Activated T-cell treated with anti-CD3 and anti-CD28 coated beads, Interleukin-2, amount 50 U/mL, for 48 hours (primary cell): ENCODE data around the gene PSME3IP1.

ENCODE experiments used
- DNase-seq, 2 experiments: peaks; one replicate each; pipeline ENCODE4 v3.0.0-alpha.2; 2020

The PSME3IP1 gene

GRCh38 chr16:57166451-57166850 lies 19.4 kb downstream of the PSME3IP1 start:
- DNase-seq, result no peak

DNA sequence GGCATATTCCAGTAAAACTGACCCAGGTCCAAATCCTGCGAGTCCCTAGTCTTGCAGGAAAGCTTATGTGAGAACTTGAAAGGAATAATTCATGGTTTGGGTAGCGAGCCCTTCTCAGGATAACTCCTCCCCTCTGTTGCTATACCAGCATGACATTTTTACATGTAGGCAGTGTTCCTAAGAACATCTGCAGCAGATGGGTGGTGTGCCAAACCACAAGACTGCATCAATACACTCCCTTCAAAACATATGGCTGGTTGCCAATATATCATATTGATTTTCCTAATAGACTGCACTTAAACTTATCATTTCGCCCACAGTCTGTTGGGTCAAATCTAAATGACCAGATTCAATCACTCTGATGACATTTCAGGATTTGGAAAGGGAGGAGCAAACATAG lies 19.9 kb downstream of the PSME3IP1 start:
- DNase-seq, result no peak

DNA sequence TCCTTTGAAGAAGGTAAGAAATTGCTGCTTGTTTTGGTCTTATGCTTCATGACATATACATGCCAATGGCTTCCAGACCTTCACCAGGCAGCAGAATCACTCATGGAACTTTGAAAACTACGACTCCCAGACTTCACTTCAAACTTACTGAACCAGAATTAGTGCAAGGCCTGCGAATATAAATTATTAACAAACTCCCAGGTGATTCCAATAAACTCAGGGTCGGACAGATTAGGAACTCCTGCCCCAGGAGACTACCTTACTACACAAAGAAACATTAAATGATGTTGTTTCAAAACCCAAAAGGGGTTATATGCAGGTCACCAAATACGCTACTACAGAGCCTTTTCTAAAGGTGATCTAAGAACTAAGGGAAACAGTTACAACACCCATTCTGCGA lies 20.4 kb downstream of the PSME3IP1 start:
- no peak for DNase-seq

DNA sequence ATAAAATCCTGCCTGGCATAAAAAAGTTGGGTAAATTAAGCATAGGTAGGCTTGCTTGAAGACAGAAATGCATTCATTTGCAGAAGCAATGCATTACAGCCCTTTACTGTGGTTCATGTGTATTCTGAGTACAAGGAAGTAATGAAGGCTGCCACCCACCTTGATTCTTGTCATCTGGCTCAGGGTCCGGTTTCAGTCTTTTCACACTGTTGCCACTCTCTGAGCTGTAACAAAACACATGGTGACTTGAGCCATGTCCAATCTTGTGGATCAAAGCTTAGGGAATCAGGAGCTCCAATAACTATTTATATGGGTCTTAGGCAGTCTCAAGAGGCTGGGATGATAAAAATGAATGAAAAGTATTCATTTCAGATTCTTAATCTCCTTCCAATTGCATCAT lies 22.0 kb downstream of the PSME3IP1 start:
- DNase-seq, result no peak

GRCh38 chr16:57159447-57159846 lies 26.4 kb downstream of the PSME3IP1 start:
- DNase-seq, result no peak

GRCh38 chr16:57157533-57157932 lies 28.3 kb downstream of the PSME3IP1 start:
- DNase-seq, result no peak

DNA sequence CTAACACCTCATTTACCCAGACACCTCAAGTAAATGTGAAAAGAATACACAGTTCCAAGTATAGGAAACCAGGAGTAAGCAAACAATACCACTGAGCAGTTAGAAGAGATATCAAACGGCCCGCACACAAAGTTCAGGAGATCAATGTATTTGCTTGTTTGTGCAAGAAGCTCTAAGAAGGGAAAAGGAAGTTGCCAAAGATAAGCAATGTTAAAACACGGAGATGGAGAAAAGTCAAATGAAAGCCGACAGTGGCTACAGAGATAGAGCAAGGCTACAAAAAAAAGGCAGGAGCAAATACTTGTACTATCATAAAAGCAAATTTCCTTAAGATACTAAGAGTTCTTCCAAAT lies 29.5 kb downstream of the PSME3IP1 start:
- DNase-seq, result no peak

- DNase-seq, result no peak
Observed at GRCh38 chr16:57155702-57156350, 30.0 kb downstream of the PSME3IP1 start.

GRCh38 chr16:57153841-57154240 lies 32.0 kb downstream of the PSME3IP1 start:
- DNase-seq, result no peak

DNA sequence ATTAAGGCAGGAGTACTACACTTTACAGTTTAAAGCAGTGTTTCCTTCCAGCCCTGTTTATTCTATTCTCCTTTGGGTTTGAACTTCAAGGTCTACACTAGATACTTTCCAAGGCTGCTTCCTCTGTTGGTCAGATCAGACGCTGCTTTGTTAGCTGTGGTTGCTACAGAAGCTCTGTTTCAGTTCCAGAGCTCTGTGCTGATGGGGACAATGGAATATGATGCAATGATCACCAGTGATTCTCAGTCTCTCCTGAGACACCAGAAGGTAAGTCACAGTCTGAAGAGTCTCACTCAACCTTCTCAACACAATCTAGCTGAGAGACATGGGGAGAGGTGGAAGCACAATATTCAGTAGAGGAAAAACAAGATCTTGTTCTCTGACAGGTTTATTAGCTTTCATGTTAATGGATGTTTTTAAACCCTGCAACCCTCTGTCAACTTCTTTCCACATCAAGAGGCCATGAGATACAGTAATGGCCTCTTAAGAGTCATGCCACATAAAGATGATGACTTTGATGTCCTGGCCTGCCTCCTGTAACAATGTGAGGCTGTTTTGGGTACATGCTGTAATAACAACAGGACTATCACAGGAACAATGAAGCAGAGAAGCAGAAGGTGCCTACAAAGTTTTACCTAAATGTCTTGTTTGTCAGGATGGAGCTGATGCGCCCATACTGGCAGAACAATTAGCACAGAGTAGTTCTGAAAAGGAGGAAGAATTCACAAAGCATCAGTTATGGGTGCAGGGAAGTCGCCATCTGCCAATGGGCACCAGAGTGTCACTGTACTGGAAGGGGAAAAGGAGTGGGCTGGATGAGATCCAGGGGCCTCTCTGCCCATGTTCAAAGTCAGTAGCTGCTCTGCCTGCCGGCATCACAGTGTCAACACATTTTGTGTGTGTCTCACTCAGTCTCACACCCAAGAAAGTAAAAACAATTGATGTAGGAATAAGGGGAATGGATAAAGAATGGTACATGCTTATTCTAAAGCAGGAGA lies 33.4 kb downstream of the PSME3IP1 start:
- DNase-seq, result no peak

DNA sequence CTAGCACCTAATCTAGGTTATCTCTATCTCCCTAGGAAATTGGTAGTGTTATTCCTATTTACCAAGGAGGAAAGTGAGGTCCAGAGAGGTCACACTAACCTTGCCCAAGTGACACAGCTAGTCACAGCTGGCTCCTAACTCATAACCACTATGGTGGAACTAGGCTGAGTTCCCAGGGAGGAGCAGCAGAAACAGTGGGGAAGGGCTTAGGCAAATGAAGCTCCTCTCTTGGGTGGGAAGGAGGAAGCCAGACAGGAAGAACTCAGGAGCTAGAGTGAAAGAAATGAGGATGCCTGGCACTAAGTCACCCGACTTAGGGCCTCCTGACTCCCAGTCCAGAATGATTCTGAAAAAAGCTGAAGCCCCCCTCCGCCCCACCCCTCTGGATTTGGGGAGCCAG lies 34.5 kb downstream of the PSME3IP1 start:
- DNase-seq, result no peak

DNA sequence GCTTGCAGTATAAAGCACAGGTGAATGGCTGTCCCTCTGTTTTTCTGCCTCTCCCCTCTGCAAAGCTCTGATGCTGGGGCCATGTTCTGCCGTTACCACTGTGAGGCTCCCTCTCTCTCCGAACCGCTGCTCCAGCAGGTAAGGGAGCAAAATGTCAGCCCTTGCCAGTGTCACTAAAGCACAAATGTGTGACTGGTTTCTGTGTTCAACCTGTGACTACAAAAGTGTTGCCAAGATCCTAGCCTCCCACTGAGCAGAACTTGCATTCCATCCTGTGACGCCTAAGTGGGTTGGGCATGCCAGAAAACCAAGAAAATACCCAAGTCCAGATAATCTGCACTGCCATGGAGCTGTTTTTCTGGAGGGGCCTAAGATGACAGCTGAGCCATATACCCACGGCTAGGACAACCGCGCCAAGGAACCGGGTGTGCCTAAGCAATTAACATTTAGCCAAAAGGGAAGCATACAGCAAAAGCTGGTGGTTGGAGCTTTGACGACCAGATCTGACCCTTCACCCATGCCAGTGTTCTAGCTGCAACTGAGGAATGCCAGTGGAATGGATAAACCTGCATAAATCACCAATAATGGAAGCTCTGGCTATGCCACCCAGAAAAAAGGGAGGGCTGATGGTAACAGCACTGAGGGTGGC lies 35.0 kb downstream of the PSME3IP1 start:
- DNase-seq, result no peak

DNA sequence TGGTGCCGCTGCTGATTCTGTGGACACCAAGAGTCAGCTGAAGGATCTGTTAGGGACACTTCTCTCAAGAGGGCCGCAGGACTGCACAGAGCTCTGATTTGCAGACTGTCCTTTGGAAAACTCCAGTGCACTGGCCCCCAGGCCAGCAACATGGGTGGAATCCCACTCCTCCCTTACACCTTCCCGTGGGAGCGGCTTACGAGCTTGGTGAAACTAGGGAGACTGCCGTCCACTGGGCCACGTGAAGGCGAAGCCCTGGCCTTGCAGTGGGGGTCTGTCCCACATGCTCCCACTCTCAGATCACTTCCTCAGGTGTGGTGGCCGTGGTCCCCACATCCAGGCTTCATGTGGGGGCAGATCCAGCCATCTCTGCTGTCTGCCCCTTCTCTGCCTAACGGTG lies 36.4 kb downstream of the PSME3IP1 start:
- DNase-seq, result no peak

GRCh38 chr16:57148481-57148880 lies 37.4 kb downstream of the PSME3IP1 start:
- no peak for DNase-seq

DNA sequence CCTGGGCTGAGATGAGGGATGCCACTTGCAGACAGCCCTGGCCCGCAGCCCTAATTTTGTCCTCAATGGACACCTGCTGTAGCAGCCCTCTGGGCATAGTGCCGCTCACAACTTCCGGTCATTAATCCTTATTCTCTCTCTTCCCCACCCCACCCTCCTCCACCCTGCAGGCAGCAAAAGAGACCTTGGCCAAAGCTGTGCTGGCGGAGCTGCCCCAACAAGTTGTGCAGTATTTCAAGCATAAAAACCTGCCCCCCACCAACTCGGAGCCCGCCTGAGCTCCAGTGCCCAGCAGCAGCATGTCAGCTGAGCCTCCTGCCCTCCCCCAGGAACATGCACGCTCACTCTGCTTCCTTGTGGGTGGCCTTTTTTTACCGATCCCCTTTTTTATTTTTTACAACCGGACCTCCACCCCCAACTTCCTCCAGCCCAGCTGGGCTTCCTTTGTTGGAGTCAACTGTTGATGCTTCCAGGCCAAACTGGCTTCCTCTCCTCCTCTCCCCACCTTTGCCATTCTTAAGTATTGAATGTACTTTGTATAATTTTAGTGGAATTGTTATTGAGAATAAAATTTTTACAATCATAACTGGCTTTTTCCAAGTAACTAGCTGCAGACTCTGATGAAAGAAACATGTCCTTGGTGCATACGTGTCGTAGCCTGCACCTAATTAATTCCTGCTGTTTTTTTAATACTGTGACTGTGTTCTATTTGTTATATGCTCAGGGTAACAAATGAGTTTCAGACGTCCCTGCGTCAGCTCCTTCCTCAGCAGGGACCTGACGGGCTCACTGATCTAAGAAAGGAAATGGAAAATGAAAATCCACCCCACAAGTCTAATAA lies 38.2 kb downstream of the PSME3IP1 start:
- DNase-seq, result no peak

GRCh38 chr16:57146735-57147134 lies 39.1 kb downstream of the PSME3IP1 start:
- no peak for DNase-seq

DNA sequence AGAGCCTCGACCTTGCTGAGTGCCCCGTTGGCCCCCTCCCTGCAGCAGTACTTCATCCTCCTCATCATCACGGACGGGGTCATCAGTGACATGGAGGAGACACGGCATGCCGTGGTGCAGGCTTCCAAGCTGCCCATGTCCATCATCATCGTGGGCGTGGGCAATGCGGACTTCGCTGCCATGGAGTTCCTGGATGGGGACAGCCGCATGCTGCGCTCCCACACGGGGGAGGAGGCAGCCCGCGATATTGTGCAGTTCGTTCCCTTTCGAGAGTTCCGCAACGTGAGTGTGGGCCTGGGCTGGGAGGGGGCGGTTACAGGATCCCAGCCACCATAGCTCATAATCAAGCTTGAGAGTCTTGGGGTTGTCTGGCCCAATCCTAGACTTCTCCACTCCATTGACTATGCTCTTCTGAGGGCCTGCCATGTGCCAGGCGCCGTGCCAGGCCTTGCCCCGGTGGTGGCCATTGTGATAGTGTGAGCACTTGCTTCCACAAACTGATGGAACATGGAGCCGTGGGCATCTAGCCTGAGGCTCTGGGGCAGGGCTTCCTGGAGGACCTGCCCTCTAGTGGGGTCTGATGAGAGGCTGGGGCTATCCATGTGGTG lies 39.7 kb downstream of the PSME3IP1 start:
- no peak for DNase-seq

GRCh38 chr16:57145046-57146021 lies 40.5 kb downstream of the PSME3IP1 start:
- DNase-seq, result no peak

DNA sequence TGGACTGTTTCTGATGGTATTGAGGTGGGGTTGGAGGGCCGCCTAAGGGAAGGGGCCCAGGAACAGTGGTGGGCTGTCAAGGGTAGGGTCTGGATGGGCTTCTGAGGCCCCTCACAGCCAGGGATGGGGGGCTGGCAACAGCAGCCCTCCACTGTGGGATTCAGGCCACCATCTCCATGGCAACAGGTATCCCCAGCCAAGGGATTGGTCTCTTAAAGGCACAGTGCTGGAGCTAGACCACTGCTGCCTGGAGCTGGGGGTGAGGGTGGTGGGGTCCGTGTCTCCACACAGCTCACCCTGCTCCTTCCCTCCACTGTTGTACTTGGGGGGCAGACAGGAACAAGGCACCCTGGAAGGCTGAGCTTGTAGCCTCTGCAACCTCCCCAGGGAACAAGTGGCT lies 41.8 kb downstream of the PSME3IP1 start:
- no peak for DNase-seq

DNA sequence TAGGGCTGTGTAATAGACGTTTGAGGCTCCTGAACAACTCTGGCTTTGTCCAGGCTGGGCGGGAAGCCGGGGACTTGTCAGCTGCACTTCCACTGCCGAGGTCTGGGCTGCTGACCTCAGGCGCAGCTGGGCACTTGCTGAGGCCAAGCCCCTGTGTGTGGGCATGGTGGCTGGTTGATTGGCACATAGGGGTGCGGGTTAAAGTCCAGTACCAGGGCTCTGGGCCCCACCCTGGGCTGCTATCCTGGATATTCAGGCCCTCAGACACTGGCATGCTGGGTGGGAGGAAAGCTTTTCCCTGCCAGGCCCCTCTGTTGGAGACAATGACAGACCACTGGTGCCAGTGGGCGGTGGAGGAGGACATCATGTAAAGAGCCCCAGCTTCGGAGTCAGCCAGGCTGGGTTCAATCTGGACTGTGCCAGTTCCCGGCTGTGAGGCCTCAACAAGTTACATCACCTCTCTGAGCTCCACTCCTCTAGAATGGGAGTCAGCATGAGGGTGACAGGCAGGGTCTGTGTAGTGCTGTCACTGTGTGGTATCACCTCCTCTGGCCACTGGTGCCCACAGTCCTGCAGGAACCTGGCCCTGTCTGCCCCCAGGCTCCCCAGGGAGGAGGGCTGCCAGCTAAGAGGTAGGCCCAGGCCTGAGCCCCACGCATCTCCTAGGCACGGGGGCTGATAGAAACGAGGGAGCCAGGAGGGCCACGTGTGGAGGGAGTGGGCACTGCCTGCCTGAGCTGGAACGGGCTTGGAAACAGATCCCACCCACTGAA lies 42.5 kb downstream of the PSME3IP1 start:
- no peak for DNase-seq
